CD4-positive, alpha-beta memory T cell (primary cell): ENCODE results near the gene CEP41. TPM values are rescaled to one million over a fixed set of nuclear protein-coding genes. Genes with fewer than 3 reads are reported as not detected.

Experiments
- CTCF ChIA-PET: fragments of 350-600 bp; sonication (Branson Sonifier 250); formaldehyde crosslinking; loops from one replicate; lab custom pipeline; 2021; ENCODE audit warnings: inconsistent platforms; ENCODE audit not compliant: partially characterized antibody; lab: Charles Lee
- POLR2A ChIA-PET: fragments of 350-600 bp; sonication (Branson Sonifier 250); formaldehyde crosslinking; loops from one replicate; lab custom pipeline; 2021; ENCODE audit not compliant: partially characterized antibody; lab: Charles Lee
- DNase-seq, 5 donors: peaks; one replicate each; pipeline versions ENCODE4 v3.0.0 to v3.0.0-alpha.2; 2020 to 2022; ENCODE audit warnings: mixed read lengths in 1 of 5
- H3K27ac ChIP-seq: one replicate; pipeline ENCODE4 v1.7.0; 2013; ENCODE audit warnings: low read depth, low read length
- H3K27me3 ChIP-seq: 2 replicates; pipeline ENCODE4 v1.7.0; 2013; ENCODE audit warnings: mild to moderate bottlenecking, low read length, moderate library complexity; ENCODE audit not compliant: insufficient read depth
- H3K36me3 ChIP-seq: 2 replicates; pipeline ENCODE4 v1.7.0; 2013; ENCODE audit warnings: mild to moderate bottlenecking, low read length, moderate library complexity; ENCODE audit not compliant: insufficient read depth
- H3K4me1 ChIP-seq: 2 replicates; pipeline ENCODE4 v1.7.0; 2013; ENCODE audit warnings: mild to moderate bottlenecking, low read length, moderate library complexity; ENCODE audit not compliant: insufficient read depth
- H3K4me3 ChIP-seq, 2 donors: one replicate each; pipeline ENCODE4 v1.7.0; 2013; ENCODE audit warnings: low read length in 2 of 2, mild to moderate bottlenecking in 1 of 2
- H3K9me3 ChIP-seq, 2 donors: one replicate each; pipeline ENCODE4 v1.7.0; 2013; ENCODE audit warnings: low read length in 2 of 2, control low read depth in 1 of 2; ENCODE audit not compliant: control insufficient read depth in 1 of 2
- H3K27ac Mint-ChIP-seq, 7 donors: one replicate each; pipeline ENCODE4 v1.8.0; 2020 to 2021; ENCODE audit warnings: mixed read lengths in 7 of 7, mild to moderate bottlenecking in 6 of 7, inconsistent platforms in 3 of 7, moderate library complexity in 3 of 7
- H3K27me3 Mint-ChIP-seq, 2 donors: one replicate each; pipeline ENCODE4 v1.8.0; 2020 to 2021; ENCODE audit warnings: mixed read lengths in 2 of 2
- H3K36me3 Mint-ChIP-seq, 2 donors: one replicate each; pipeline ENCODE4 v1.8.0; 2020 to 2021; ENCODE audit warnings: mixed read lengths in 2 of 2, inconsistent platforms in 1 of 2, mild to moderate bottlenecking in 1 of 2
- H3K4me1 Mint-ChIP-seq, 4 donors: one replicate each; pipeline ENCODE4 v1.8.0; 2020 to 2021; ENCODE audit warnings: mixed read lengths in 4 of 4, mild to moderate bottlenecking in 1 of 4
- H3K4me3 Mint-ChIP-seq, 8 donors: one replicate each; pipeline ENCODE4 v1.8.0; 2020 to 2021; ENCODE audit warnings: mixed read lengths in 8 of 8, mild to moderate bottlenecking in 7 of 8, moderate library complexity in 6 of 8, inconsistent platforms in 3 of 8
- H3K9me3 Mint-ChIP-seq, 8 donors: one replicate each; pipeline ENCODE4 v1.8.0; 2020 to 2021; ENCODE audit warnings: mixed read lengths in 8 of 8, mild to moderate bottlenecking in 5 of 8, inconsistent platforms in 3 of 8, moderate library complexity in 1 of 8
- intact Hi-C: fragments of 100-400 bp; cut with micrococcal nuclease; formaldehyde crosslinking; loops from one replicate; pipeline ENCODE4 v1.15.1; 2023
- polyA plus RNA-seq, 2 donors: library from polyadenylated mRNA; unstranded; fragments of 300-500 nt; fragmentation: Illumina TruSeq; gene quantifications; one replicate each; pipeline ENCODE4 v1.2.3, GENCODE V29; 2021
- total RNA-seq, 2 experiments: library from RNA; stranded (reverse); gene quantifications; one replicate each; pipeline ENCODE4 v1.2.3, GENCODE V29; 2021

The CEP41 gene
- total and polyA plus RNA-seq, 4 experiments from 2014 or later, result 6.0 to 20.9 (median 11.8) TPM

DNA sequence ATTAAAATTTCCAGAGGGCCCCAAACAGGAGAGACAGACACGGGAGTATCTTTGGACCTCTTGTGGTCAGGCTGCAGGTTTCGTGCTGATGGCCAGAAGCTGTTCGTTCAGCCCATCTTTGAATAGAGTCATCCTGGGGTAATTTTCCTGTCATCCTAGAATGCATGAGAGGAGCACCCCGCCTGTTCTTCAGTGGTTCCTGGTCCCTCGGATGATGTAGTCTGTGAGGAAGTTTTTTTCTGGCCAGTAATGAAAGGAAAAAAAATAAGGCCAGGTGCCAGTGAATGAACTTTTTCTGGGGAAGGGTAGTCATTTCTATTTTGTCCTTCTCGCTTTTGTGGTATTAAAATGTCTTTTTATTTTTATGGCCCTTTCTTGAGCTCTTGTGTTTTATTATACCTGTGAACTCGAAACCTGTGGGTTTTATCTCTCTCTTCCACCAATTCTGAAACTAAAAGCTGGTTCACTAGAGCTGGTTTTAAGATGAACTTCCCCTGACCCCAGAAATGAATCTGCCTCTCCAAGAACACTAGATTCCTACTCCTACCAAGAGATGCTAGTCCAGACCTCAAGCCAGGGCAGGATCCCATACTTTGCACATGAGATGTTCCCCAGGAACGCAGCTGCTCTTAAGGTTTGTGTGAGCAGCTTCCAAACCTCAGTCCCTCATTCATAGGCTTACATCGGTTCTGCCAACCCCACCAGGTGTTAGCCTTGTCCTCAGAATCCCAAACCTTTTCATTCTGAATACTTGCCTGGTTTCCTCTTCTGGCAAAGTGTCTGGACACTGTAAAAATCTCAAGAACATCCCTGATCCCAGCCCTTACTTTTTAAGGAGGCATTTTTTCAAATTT, 35.7 kb upstream of the CEP41 start:
- H3K4me3 Mint-ChIP-seq, result no peak overlapping the region

DNA sequence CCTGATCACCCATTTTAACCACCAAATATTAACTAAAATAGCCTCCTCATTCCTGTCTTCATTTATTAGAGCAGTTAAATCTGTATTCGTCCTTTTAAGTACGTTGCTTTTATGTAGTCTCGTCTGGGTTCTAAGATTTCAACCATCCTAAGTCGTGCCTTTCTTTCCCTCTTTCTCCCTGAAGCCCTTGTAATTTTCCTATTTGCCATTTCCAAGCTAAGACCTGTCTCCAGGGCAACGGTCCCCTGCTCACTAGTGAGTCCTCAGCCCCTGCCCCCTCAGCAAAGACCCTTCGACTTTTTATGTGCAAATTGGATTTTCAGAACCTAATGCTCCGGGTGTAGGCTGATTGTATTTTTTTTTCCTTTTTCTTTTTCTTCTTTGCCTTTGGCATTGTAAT, 35.0 kb upstream of the CEP41 start:
- H3K9me3 Mint-ChIP-seq, result peaks cover 0 to 3% (median 0%) of the 10 kb centered on the region in 8 donors
- no peaks in the 10 kb centered on the region for H3K36me3 ChIP-seq
- no peak overlapping the region for H3K27ac Mint-ChIP-seq
- ChIA-PET CTCF (interaction anchor here (1.3 kb wide), 1 partner anchor 12 kb away, joined by 3 read pairs; no protein-coding TSS in a partner anchor), POLR2A (no interaction called here)
- no peaks in the 10 kb centered on the region for H3K4me1 ChIP-seq
- no peak overlapping the region for H3K27ac ChIP-seq
- H3K4me3 ChIP-seq, result no peak overlapping the region
- H3K9me3 ChIP-seq, result no peaks in the 10 kb centered on the region
- DNase-seq, result no peak
- intact Hi-C loops, result no loop called here
- H3K27me3 Mint-ChIP-seq, result peaks cover 5 to 24% of the 10 kb centered on the region in 2 donors
- peaks cover 0 to 5% (median 0%) of the 10 kb centered on the region in 4 donors for H3K4me1 Mint-ChIP-seq
- no peaks in the 10 kb centered on the region for H3K36me3 Mint-ChIP-seq
- no peak overlapping the region for H3K4me3 Mint-ChIP-seq
- no peaks in the 10 kb centered on the region for H3K27me3 ChIP-seq

More for the DNA sequence above, 35.7 kb upstream of the CEP41 start:
- Mint-ChIP-seq H3K36me3 (no peaks in the 10 kb centered on the region), H3K27ac (peak overlapping the region in 1 of 7 donors; percentile 1), H3K27me3 (peaks cover 5 to 23% of the 10 kb centered on the region in 2 donors), H3K4me1 (peaks cover 0 to 5% (median 0%) of the 10 kb centered on the region in 4 donors), H3K9me3 (peaks cover 0 to 3% (median 0%) of the 10 kb centered on the region in 8 donors)
- intact Hi-C loops, result no loop called here
- H3K9me3 ChIP-seq, result no peaks in the 10 kb centered on the region
- CTCF ChIA-PET, result interaction anchor here (1.3 kb wide), 2 partner anchors 9 to 11 kb away, joined by 3 read pairs; no protein-coding TSS in a partner anchor
- no peak overlapping the region for H3K27ac ChIP-seq
- no peaks in the 10 kb centered on the region for H3K4me1 ChIP-seq
- H3K4me3 ChIP-seq, result no peak overlapping the region
- H3K27me3 ChIP-seq, result no peaks in the 10 kb centered on the region
- no peaks in the 10 kb centered on the region for H3K36me3 ChIP-seq
- POLR2A ChIA-PET, result no interaction called here
- DNase-seq, result no peak

DNA sequence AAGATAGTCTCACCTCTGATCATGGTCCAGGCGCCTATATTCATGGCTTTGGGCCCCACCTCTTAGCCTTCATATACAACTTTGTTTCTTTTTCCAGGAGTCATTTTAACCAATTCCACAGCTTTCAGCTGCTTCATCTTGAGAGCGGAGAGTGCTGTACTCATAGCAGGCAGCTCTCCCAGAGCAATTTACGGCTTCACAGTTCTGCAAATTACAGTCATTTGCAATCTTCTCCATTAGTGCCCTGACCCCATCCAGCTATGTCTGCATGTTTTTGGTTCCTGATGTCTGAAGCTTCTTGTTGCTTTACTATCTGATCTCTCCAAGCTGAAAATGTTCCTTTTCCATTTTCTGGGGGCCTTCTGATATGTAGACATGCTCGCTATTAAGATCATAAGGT, 33.1 kb upstream of the CEP41 start:
- ChIA-PET CTCF (no interaction called here), POLR2A (no interaction called here)
- peaks cover 3% of the 10 kb centered on the region for H3K27me3 ChIP-seq
- H3K4me1 ChIP-seq, result no peaks in the 10 kb centered on the region
- H3K27ac ChIP-seq, result no peak overlapping the region
- intact Hi-C loops, result no loop called here
- H3K27me3 Mint-ChIP-seq, result peaks cover 11 to 21% of the 10 kb centered on the region in 2 donors
- H3K9me3 Mint-ChIP-seq, result peaks cover 0 to 2% (median 0%) of the 10 kb centered on the region in 8 donors
- no peak for DNase-seq
- no peaks in the 10 kb centered on the region for H3K36me3 ChIP-seq
- H3K9me3 ChIP-seq, result no peaks in the 10 kb centered on the region
- no peak overlapping the region for H3K27ac Mint-ChIP-seq
- H3K4me1 Mint-ChIP-seq, result peaks cover 0 to 5% (median 0%) of the 10 kb centered on the region in 4 donors
- H3K4me3 ChIP-seq, result no peak overlapping the region
- no peaks in the 10 kb centered on the region for H3K36me3 Mint-ChIP-seq
- no peak overlapping the region for H3K4me3 Mint-ChIP-seq

DNA sequence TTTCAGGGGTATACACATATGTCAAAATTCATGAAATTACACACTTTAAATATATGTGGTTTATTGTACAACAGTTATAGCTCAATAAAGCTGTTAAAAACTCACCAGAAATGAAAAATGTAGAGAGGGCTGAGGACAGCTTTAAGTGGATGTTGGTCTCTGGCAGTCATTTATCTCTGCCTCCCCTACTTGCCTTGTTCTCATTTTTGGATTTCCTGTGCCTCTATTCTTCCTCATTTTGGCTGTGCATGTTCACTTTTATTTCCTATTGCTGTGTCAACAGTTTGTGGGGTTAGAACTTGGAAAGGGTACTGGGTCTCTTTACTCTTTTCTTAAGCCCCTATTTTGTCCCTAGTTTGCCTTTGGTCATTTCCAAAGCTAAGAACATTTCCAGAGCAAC, 32.5 kb upstream of the CEP41 start:
- H3K4me3 ChIP-seq, result no peak overlapping the region
- no peak overlapping the region for H3K27ac ChIP-seq
- ChIA-PET POLR2A (no interaction called here), CTCF (no interaction called here)
- Mint-ChIP-seq H3K27ac (no peak overlapping the region), H3K36me3 (no peaks in the 10 kb centered on the region), H3K27me3 (peaks cover 13 to 22% of the 10 kb centered on the region in 2 donors), H3K9me3 (peaks cover 0 to under 1% (median 0%) of the 10 kb centered on the region in 8 donors), H3K4me1 (peaks cover 0 to 5% (median 0%) of the 10 kb centered on the region in 4 donors), H3K4me3 (no peak overlapping the region)
- no peaks in the 10 kb centered on the region for H3K4me1 ChIP-seq
- H3K9me3 ChIP-seq, result no peaks in the 10 kb centered on the region
- H3K27me3 ChIP-seq, result peaks cover 3% of the 10 kb centered on the region
- DNase-seq, result no peak
- intact Hi-C loops, result no loop called here
- no peaks in the 10 kb centered on the region for H3K36me3 ChIP-seq

DNA sequence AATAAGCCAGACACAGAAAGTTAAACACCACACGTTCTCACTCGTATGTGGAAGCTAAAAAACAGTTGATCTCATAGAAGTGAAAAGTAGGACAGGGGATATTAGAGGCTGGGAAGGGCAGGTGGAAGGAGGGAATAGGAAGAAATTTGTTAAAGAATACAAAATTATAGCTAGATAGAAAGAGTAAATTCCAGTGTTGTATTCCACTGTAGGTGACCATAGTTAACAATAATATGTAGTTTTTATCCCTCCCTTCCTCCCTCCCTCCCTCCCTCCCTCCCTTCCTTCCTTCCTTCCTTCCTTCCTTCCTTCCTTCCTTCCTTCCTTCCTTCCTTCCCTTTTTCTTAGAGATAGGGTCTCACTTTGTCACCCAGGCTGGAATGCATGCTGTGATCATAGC, 31.2 kb upstream of the CEP41 start:
- Histone ChIP-seq H3K4me1 (no peaks in the 10 kb centered on the region), H3K9me3 (no peaks in the 10 kb centered on the region), H3K4me3 (no peak overlapping the region), H3K27me3 (peaks cover 3% of the 10 kb centered on the region), H3K27ac (no peak overlapping the region), H3K36me3 (no peaks in the 10 kb centered on the region)
- H3K9me3 Mint-ChIP-seq, result no peaks in the 10 kb centered on the region
- H3K36me3 Mint-ChIP-seq, result no peaks in the 10 kb centered on the region
- H3K4me3 Mint-ChIP-seq, result no peak overlapping the region
- H3K27ac Mint-ChIP-seq, result no peak overlapping the region
- ChIA-PET POLR2A (no interaction called here), CTCF (no interaction called here)
- DNase-seq, result no peak
- H3K27me3 Mint-ChIP-seq, result peaks cover 18 to 24% of the 10 kb centered on the region in 2 donors
- H3K4me1 Mint-ChIP-seq, result peaks cover 0 to 3% (median 0%) of the 10 kb centered on the region in 4 donors
- intact Hi-C loops, result no loop called here

DNA sequence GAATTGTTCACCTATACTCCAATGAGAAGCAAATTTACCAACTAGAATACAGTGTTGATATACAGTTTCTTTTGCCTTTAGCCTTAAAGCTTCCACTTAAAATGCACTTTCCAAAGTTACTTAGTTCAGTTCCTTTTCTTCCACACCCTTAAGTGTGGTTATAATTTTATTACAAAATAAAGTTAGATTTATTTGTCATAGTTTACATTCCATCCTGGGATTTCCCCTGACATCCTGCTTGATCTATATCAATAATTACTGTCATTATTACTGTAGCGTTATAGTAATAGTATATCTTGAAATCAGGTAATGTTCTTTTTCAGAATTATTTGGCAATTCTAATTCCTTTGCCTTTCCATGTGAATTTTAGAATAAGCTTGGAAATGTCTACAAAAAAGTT, 27.8 kb upstream of the CEP41 start:
- POLR2A ChIA-PET, result no interaction called here
- CTCF ChIA-PET, result no interaction called here
- intact Hi-C loops, result no loop called here

More for the DNA sequence above, 27.8 kb upstream of the CEP41 start:
- Histone ChIP-seq H3K9me3 (no peaks in the 10 kb centered on the region), H3K4me1 (no peaks in the 10 kb centered on the region), H3K27me3 (peaks cover 3% of the 10 kb centered on the region), H3K27ac (no peak overlapping the region), H3K4me3 (no peak overlapping the region), H3K36me3 (no peaks in the 10 kb centered on the region)
- Mint-ChIP-seq H3K4me3 (no peak overlapping the region), H3K9me3 (peaks cover 0 to 7% (median 0%) of the 10 kb centered on the region in 8 donors), H3K27me3 (peaks cover 14 to 19% of the 10 kb centered on the region in 2 donors), H3K4me1 (no peaks in the 10 kb centered on the region), H3K27ac (no peak overlapping the region), H3K36me3 (no peaks in the 10 kb centered on the region)
- DNase-seq, result no peak
